Measurements from ENCODE around the gene CENPB. TPM values are rescaled to one million over a fixed set of nuclear protein-coding genes. Genes with fewer than 3 reads are reported as not detected.
A peak's percentile ranks its signal among the peaks of the same experiment; 100 is the strongest.
"Not testable (repeated sequence)": the region's sequence is repeated elsewhere in the genome, so short reads cannot be mapped to it uniquely, and the experiment has no call there.

CENPB gene
- 100 to 1,000 TPM in 1 of 3 donors, 10 to 100 TPM in 2; 71.7 to 114 (median 75.0) TPM for total RNA-seq
- long read RNA-seq, donor 1, transcript CENPB-201 (1 exons, 2,840 nt) = major isoform, 59 of 59 reads
- long read RNA-seq, donor 1, partial matches to known transcripts = 0 of 59 reads
- long read RNA-seq, donor 1, other reads (novel, unspliced or antisense) = 0 of 59 reads
- long read RNA-seq, donor 2, partial matches to known transcripts = 0 of 3 reads
- long read RNA-seq, donor 2, other reads (novel, unspliced or antisense) = 0 of 3 reads

- no peaks in the 10 kb centered on the region for H3K9me3 ChIP-seq
- H3K36me3 ChIP-seq (ENCODE audit: low read depth) = no peaks in the 10 kb centered on the region
- peak within 1 kb of the TSS; percentile 30 for H3K4me3 ChIP-seq
- intact Hi-C loops (cut with DNase I, micrococcal nuclease) = no loop called here
- ATAC-seq (peak; percentile 96), DNase-seq (peak; percentile 92 to 97 (median 93))
- TF ChIP-seq CTCF (IDR thresholded peaks at IDR 0.05) = peak; percentile 81
- peaks cover 40% of the 10 kb centered on the region for H3K4me1 ChIP-seq (ENCODE audit: low read depth)
These were observed at the start of gene CENPB for GRCh38 chr20:3786665-3787323. TSS of gene CENPB (minus strand) at chr20:3786740. CDS start at chr20:3786483, 257 bp downstream.

GRCh38 chr20:3836132-3836531, 49.6 kb upstream of the CENPB start:
- DNase-seq = no peak
- no peak for ATAC-seq
- intact Hi-C loops (cut with DNase I, micrococcal nuclease) = no loop called here
- no peaks in the 10 kb centered on the region for H3K9me3 ChIP-seq
- no peaks in the 10 kb centered on the region for H3K4me1 ChIP-seq (ENCODE audit: low read depth)
- H3K4me3 ChIP-seq = no peak overlapping the region
- TF ChIP-seq CTCF (IDR thresholded peaks at IDR 0.05) = no peak
- H3K36me3 ChIP-seq (ENCODE audit: low read depth) = no peaks in the 10 kb centered on the region

- H3K9me3 ChIP-seq; H3K4me1 ChIP-seq (ENCODE audit: low read depth); H3K4me3 ChIP-seq; ATAC-seq; H3K36me3 ChIP-seq (ENCODE audit: low read depth); intact Hi-C loops (cut with DNase I, micrococcal nuclease): not testable (repeated sequence)
- peak in 1 of 3 donors; percentile 2 for DNase-seq
These were observed 43.4 kb upstream of the CENPB start for GRCh38 chr20:3829891-3830290.

- no peak for DNase-seq
- intact Hi-C loops (cut with DNase I, micrococcal nuclease) = no loop called here
- no peak for TF ChIP-seq CTCF (IDR thresholded peaks at IDR 0.05)
- no peak overlapping the region for H3K4me3 ChIP-seq
- no peak for ATAC-seq
- no peaks in the 10 kb centered on the region for H3K9me3 ChIP-seq
- no peaks in the 10 kb centered on the region for H3K36me3 ChIP-seq (ENCODE audit: low read depth)
- no peaks in the 10 kb centered on the region for H3K4me1 ChIP-seq (ENCODE audit: low read depth)
These were observed 42.3 kb upstream of the CENPB start for GRCh38 chr20:3828798-3829197.

GRCh38 chr20:3826420-3826819, 39.9 kb upstream of the CENPB start:
- TF ChIP-seq CTCF (IDR thresholded peaks at IDR 0.05) = no peak
- no peaks in the 10 kb centered on the region for H3K36me3 ChIP-seq (ENCODE audit: low read depth)
- no peaks in the 10 kb centered on the region for H3K9me3 ChIP-seq
- no peaks in the 10 kb centered on the region for H3K4me1 ChIP-seq (ENCODE audit: low read depth)
- DNase-seq (peak in 1 of 3 donors; percentile 12), ATAC-seq (no peak)
- no peak overlapping the region for H3K4me3 ChIP-seq
- intact Hi-C loops (cut with DNase I, micrococcal nuclease) = no loop called here

GRCh38 chr20:3825526-3825925, 39.0 kb upstream of the CENPB start:
- Histone ChIP-seq H3K36me3 (ENCODE audit: low read depth) (no peaks in the 10 kb centered on the region), H3K4me3 (no peak overlapping the region), H3K9me3 (no peaks in the 10 kb centered on the region), H3K4me1 (ENCODE audit: low read depth) (no peaks in the 10 kb centered on the region)
- ATAC-seq (no peak), DNase-seq (peak in 1 of 3 donors; percentile 16)
- intact Hi-C loops (cut with DNase I, micrococcal nuclease) = no loop called here
- no peak for TF ChIP-seq CTCF (IDR thresholded peaks at IDR 0.05)
